HCT116 (cell line): ENCODE results near the gene ILDR1. TPM values are rescaled to one million over a fixed set of nuclear protein-coding genes. Genes with fewer than 3 reads are reported as not detected.

Experiments
- ATAC-seq: fragments of 200-7000 bp; cut with Tn5 transposase; 2 replicates; pipeline ENCODE4 v1.9.1; 2020; ENCODE audit warnings: mild to moderate bottlenecking, moderate library complexity
- BruUV-seq: library from RNA; stranded (reverse); fragments of 400-500 nt; replicated peaks from 2 replicates; lab custom pipeline; 2021; lab: Mats Ljungman, UMichigan
- CTCF ChIA-PET: fragments of 300-600 bp; sonication (Branson Sonifier 250); formaldehyde crosslinking; loops from one replicate; lab custom pipeline; 2021; ENCODE audit warnings: antibody characterized with exemption; lab: Charles Lee
- POLR2A ChIA-PET: fragments of 300-600, 350-600 bp; sonication (Branson Sonifier 250); formaldehyde crosslinking; loops from one replicate; lab custom pipeline; 2021; ENCODE audit warnings: antibody characterized with exemption; lab: Charles Lee
- RAD21 ChIA-PET, 2 experiments: fragments of 300-600 bp; sonication (Branson Sonifier 250); formaldehyde crosslinking; loops; one replicate each; lab custom pipeline; 2023; ENCODE audit warnings: low total read pairs in 2 of 2; ENCODE audit not compliant: uncharacterized antibody in 2 of 2, unreplicated experiment in 2 of 2, low non-redundant PET in 1 of 2; lab: Charles Lee
- DNase-seq: peaks from one replicate; pipeline ENCODE4 v3.0.0-alpha.2; 2010; ENCODE audit warnings: low read depth, low spot score
- H2AFZ ChIP-seq: fragments of 200-600 bp; shearing (Covaris generic), sonication (generic); 2 replicates; pipeline ENCODE4 v1.6.1; 2017; ENCODE audit warnings: low read depth, mixed run types, mixed read lengths, antibody characterized with exemption, low read length; ENCODE audit not compliant: poor library complexity, severe bottlenecking
- H3K27ac ChIP-seq: 2 replicates; pipeline ENCODE4 v1.5.1; 2012; ENCODE audit warnings: low read depth, low read length
- H3K27me3 ChIP-seq: fragments of 200-600 bp; sonication (generic); 2 replicates; pipeline ENCODE4 v1.6.1; 2016; ENCODE audit warnings: mixed run types, low read length, mixed read lengths; ENCODE audit not compliant: insufficient read depth
- H3K36me3 ChIP-seq, 2 experiments: fragments of 200-500 bp in 1 of 2; fragments of 200-600 bp in 1 of 2; sonication (Bioruptor generic) in 1 of 2; sonication (generic) in 1 of 2; 2 replicates each; pipeline versions ENCODE4 v1.5.1 to v1.6.1; 2014 to 2016; ENCODE audit warnings: low read length in 2 of 2, inconsistent platforms in 1 of 2, mixed read lengths in 1 of 2, mixed run types in 1 of 2; ENCODE audit not compliant: insufficient read depth in 2 of 2, control insufficient read depth in 1 of 2
- H3K4me1 ChIP-seq, 2 experiments: fragments of 200-600 bp in 1 of 2; sonication (generic) in 1 of 2; 2 replicates each; pipeline versions ENCODE4 v1.5.1 to v1.6.1; 2012 to 2017; ENCODE audit warnings: low read length in 2 of 2, inconsistent platforms in 1 of 2, mild to moderate bottlenecking in 1 of 2, mixed read lengths in 1 of 2, mixed run types in 1 of 2, moderate library complexity in 1 of 2; ENCODE audit not compliant: insufficient read depth in 2 of 2, control insufficient read depth in 1 of 2
- H3K4me2 ChIP-seq: fragments of 200-600 bp; sonication (generic); 2 replicates; pipeline ENCODE4 v1.6.1; 2017; ENCODE audit warnings: mixed run types, low read length, mixed read lengths
- H3K4me3 ChIP-seq, 2 experiments: fragments of 200-600 bp in 1 of 2; sonication (generic) in 1 of 2; replicated peaks in 1 of 2; 2 replicates each; pipeline ENCODE4 v1.5.1; 2011 to 2016; ENCODE audit warnings: low read length in 2 of 2, control low read depth in 1 of 2, low read depth in 1 of 2, mild to moderate bottlenecking in 1 of 2, mixed read lengths in 1 of 2, mixed run types in 1 of 2
- H3K79me2 ChIP-seq: fragments of 200-600 bp; sonication (generic); 2 replicates; pipeline ENCODE4 v1.6.1; 2017; ENCODE audit warnings: mild to moderate bottlenecking, mixed run types, low read length, moderate library complexity, mixed read lengths; ENCODE audit not compliant: insufficient read depth
- H3K9ac ChIP-seq: fragments of 200-600 bp; sonication (generic); 2 replicates; pipeline ENCODE4 v1.6.1; 2016; ENCODE audit warnings: low read length, mixed read lengths
- H3K9me2 ChIP-seq: fragments of 200-600 bp; sonication (generic), shearing (Covaris generic); 2 replicates; pipeline ENCODE4 v1.6.1; 2017; ENCODE audit warnings: mixed run types, mild to moderate bottlenecking, moderate library complexity; ENCODE audit not compliant: insufficient read depth
- H3K9me3 ChIP-seq, 2 experiments: fragments of 200-500 bp in 1 of 2; fragments of 200-600 bp in 1 of 2; sonication (Bioruptor generic) in 1 of 2; sonication (generic) in 1 of 2; 2 replicates each; pipeline ENCODE4 v1.6.1; 2014 to 2017; ENCODE audit warnings: low read length in 2 of 2, mixed read lengths in 2 of 2, inconsistent platforms in 1 of 2, low read depth in 1 of 2, mild to moderate bottlenecking in 1 of 2, mixed run types in 1 of 2, moderate library complexity in 1 of 2; ENCODE audit not compliant: control insufficient read depth in 1 of 2, insufficient read depth in 1 of 2
- H4K20me1 ChIP-seq: fragments of 200-600 bp; sonication (generic), shearing (Covaris generic); 2 replicates; pipeline ENCODE4 v1.6.1; 2017; ENCODE audit warnings: mixed run types, mild to moderate bottlenecking, moderate library complexity; ENCODE audit not compliant: insufficient read depth
- CBX3 ChIP-seq: IDR thresholded peaks from 2 replicates; pipeline ENCODE4 v1.6.1; 2012; ENCODE audit warnings: low read depth
- CEBPB ChIP-seq: IDR thresholded peaks from 2 replicates; pipeline ENCODE4 v1.6.1; 2012; ENCODE audit warnings: low read depth
- EGR1 ChIP-seq: IDR thresholded peaks from 2 replicates; pipeline ENCODE4 v1.6.1; 2012; ENCODE audit warnings: low read depth
- EZH2 ChIP-seq: fragments of 200-600 bp; sonication (generic); IDR thresholded peaks from 2 replicates; pipeline ENCODE4 v1.6.1; 2017; ENCODE audit warnings: antibody characterized with exemption, mixed run types
- EZH2phosphoT487 ChIP-seq: fragments of 200-600 bp; IDR thresholded peaks from 2 replicates; pipeline ENCODE4 v1.6.1; 2018; ENCODE audit warnings: antibody characterized with exemption, borderline replicate concordance
- FOSL1 ChIP-seq: IDR thresholded peaks from 2 replicates; pipeline ENCODE4 v1.6.1; 2012; ENCODE audit warnings: low read depth
- JUND ChIP-seq: IDR thresholded peaks from 2 replicates; pipeline ENCODE4 v1.6.1; 2012
- POLR2A ChIP-seq: IDR thresholded peaks from 2 replicates; pipeline ENCODE4 v1.7.0; 2011; ENCODE audit warnings: borderline replicate concordance; ENCODE audit not compliant: insufficient read depth, insufficient read length; ENCODE audit errors: extremely low read depth
- POLR2AphosphoS5 ChIP-seq: IDR thresholded peaks from 2 replicates; pipeline ENCODE4 v1.6.1; 2011; ENCODE audit warnings: mild to moderate bottlenecking, low read depth, low read length, moderate library complexity
- SRF ChIP-seq: IDR thresholded peaks from 2 replicates; pipeline ENCODE4 v1.6.1; 2012; ENCODE audit warnings: low read depth
- TCF7L2 ChIP-seq: IDR thresholded peaks from 2 replicates; pipeline ENCODE4 v1.7.0; 2011; ENCODE audit warnings: borderline replicate concordance, inconsistent platforms; ENCODE audit not compliant: insufficient read depth, insufficient read length; ENCODE audit errors: extremely low read depth
- ZNF274 ChIP-seq: fragments of 200-500 bp; sonication (Bioruptor generic); IDR thresholded peaks from 2 replicates; pipeline ENCODE4 v1.6.1; 2014; ENCODE audit warnings: mild to moderate bottlenecking, low read depth, low read length, inconsistent platforms
- intact Hi-C: fragments of 100-400 bp; cut with micrococcal nuclease; formaldehyde crosslinking; loops from 2 replicates; pipeline ENCODE4 v1.10.0; 2022
- total RNA-seq: library from RNA; stranded (reverse); gene quantifications from one replicate; pipeline ENCODE4 v1.2.1, GENCODE V29; 2021; ENCODE audit not compliant: unreplicated experiment
- TF ChIP-seq, protein P1 (sequence below): IDR thresholded peaks from 2 replicates; pipeline ENCODE4 v1.6.1; 2012
- TF ChIP-seq, protein P2 (sequence below): IDR thresholded peaks from 2 replicates; pipeline ENCODE4 v1.6.1; 2012
- TF ChIP-seq, protein P3 (sequence below), 3 experiments: fragments of 200-600 bp in 1 of 3; sonication (generic) in 1 of 3; IDR thresholded peaks in 2 of 3; conservative IDR thresholded peaks in 1 of 3; 2 replicates each; pipeline ENCODE4 v1.5.1; 2012 to 2017; ENCODE audit warnings: low read depth in 2 of 3, low read length in 2 of 3, antibody characterized with exemption in 1 of 3, borderline replicate concordance in 1 of 3, control low read depth in 1 of 3, mild to moderate bottlenecking in 1 of 3, mixed read lengths in 1 of 3, mixed run types in 1 of 3, moderate library complexity in 1 of 3; ENCODE audit not compliant: insufficient read depth in 1 of 3

ILDR1 gene
- total RNA-seq, 1 experiment from 2014 or later, result 2.9 TPM

DNA sequence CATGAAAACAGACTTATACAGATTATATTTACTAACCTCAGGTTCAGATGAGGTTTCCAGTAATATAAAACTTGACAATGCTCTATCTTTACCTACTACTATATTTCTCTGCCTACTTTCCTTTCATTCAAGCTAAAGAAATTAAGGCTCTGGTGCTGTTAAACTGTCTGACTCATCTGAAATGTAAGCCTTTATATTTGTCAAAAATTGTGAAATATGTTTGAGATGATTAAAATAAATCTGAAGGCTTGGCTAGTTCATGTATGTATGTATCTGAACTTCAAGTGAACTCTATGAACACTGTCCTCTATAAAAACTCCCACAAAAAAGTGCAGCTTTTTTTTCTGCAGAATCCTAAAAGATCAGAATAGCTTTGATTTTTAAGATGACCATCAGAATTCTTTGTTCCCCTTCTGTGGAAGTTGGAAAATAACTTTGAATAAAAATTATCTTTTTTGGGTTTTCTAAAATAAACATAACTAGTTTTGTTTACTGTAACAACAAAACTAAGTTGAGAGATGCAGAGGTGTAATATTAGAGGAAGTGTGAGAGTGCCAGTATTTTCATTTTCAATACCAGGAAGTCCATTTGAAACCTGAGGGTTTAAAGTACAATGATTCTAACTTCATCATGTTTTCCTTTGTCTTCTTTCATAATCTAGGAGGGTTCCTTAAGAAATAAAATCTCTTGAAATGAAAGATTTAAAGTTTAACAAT lies 42.2 kb downstream of the ILDR1 start:
- no peak for ATAC-seq
- Histone ChIP-seq H3K4me3 (no peak overlapping the region), H4K20me1 (no peaks in the 10 kb centered on the region), H3K79me2 (no peaks in the 10 kb centered on the region), H3K27me3 (no peaks in the 10 kb centered on the region), H3K9ac (no peak overlapping the region), H3K4me2 (no peak overlapping the region), H3K27ac (no peak overlapping the region), H3K9me2 (no peaks in the 10 kb centered on the region), H3K4me1 (no peaks in the 10 kb centered on the region), H2AFZ (no peak overlapping the region), H3K36me3 (no peaks in the 10 kb centered on the region), H3K9me3 (peaks cover 0 to 3% of the 10 kb centered on the region in 2 experiments; a peak in 2 of 4 replicates)
- ChIA-PET CTCF (interaction anchor here (1.3 kb wide), 1 partner anchor 16 kb away, joined by 4 read pairs; no protein-coding TSS in a partner anchor), POLR2A (no interaction called here), RAD21 (no interaction called here)
- no peak for DNase-seq
- intact Hi-C loops, result no loop called here
- BruUV-seq, result no TSS peak
- TF ChIP-seq, protein P1, sequence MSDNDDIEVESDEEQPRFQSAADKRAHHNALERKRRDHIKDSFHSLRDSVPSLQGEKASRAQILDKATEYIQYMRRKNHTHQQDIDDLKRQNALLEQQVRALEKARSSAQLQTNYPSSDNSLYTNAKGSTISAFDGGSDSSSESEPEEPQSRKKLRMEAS, result no peak

DNA sequence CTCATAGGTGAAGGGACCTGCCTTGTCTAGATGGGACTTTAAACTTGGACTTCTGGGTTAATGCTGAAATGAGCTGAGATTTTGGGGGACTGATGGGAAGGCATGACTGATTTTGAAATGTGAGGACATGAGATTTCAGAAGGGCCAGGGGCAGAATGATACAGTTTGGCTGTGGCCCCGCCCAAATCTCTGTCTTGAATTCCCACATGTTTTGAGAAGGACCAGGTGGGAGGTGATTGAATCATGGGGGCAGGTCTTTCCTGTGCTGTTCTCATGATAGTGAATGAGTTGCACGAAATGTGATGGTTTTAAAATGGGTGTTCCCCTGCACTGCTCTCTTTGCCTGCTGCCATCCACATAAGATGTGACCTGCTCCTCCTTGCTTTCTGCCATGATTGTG lies 42.8 kb downstream of the ILDR1 start:
- Histone ChIP-seq H3K27me3 (no peaks in the 10 kb centered on the region), H3K4me2 (no peak overlapping the region), H4K20me1 (no peaks in the 10 kb centered on the region), H3K9ac (no peak overlapping the region), H3K9me2 (no peaks in the 10 kb centered on the region), H3K79me2 (no peaks in the 10 kb centered on the region), H3K4me3 (no peak overlapping the region), H2AFZ (no peak overlapping the region), H3K9me3 (peaks cover 0 to 3% of the 10 kb centered on the region in 2 experiments; a peak in 2 of 4 replicates), H3K4me1 (no peaks in the 10 kb centered on the region), H3K27ac (no peak overlapping the region), H3K36me3 (no peaks in the 10 kb centered on the region)
- POLR2A ChIA-PET, result no interaction called here
- BruUV-seq, result no TSS peak
- intact Hi-C loops, result no loop called here
- CTCF ChIA-PET, result interaction anchor here (1.3 kb wide), 1 partner anchor 16 kb away, joined by 4 read pairs; no protein-coding TSS in a partner anchor
- ATAC-seq (no peak), DNase-seq (no peak)
- RAD21 ChIA-PET, result no interaction called here
- TF ChIP-seq JUND (no peak), POLR2AphosphoS5 (no peak), EZH2 (no peak), CEBPB (no peak), TCF7L2 (no peak), EGR1 (no peak), FOSL1 (no peak), POLR2A (no peak), CBX3 (no peak), ZNF274 (no peak), EZH2phosphoT487 (no peak), SRF (no peak)
- TF ChIP-seq, protein P2, sequence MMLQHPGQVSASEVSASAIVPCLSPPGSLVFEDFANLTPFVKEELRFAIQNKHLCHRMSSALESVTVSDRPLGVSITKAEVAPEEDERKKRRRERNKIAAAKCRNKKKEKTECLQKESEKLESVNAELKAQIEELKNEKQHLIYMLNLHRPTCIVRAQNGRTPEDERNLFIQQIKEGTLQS, result no peak
- TF ChIP-seq, protein P3, sequence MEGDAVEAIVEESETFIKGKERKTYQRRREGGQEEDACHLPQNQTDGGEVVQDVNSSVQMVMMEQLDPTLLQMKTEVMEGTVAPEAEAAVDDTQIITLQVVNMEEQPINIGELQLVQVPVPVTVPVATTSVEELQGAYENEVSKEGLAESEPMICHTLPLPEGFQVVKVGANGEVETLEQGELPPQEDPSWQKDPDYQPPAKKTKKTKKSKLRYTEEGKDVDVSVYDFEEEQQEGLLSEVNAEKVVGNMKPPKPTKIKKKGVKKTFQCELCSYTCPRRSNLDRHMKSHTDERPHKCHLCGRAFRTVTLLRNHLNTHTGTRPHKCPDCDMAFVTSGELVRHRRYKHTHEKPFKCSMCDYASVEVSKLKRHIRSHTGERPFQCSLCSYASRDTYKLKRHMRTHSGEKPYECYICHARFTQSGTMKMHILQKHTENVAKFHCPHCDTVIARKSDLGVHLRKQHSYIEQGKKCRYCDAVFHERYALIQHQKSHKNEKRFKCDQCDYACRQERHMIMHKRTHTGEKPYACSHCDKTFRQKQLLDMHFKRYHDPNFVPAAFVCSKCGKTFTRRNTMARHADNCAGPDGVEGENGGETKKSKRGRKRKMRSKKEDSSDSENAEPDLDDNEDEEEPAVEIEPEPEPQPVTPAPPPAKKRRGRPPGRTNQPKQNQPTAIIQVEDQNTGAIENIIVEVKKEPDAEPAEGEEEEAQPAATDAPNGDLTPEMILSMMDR (IDR thresholded peaks at IDR 0.05 in 2 of 3, conservative IDR thresholded peaks at IDR 0.05 in 1 of 3; ENCODE audit: borderline replicate concordance in 1 of 3, insufficient read depth in 1 of 3, low read depth in 2 of 3, low read length in 2 of 3), result no peak
